Vagina (tissue), 2 donors: ENCODE data around the gene SPG11.

Experiments
- CTCF ChIP-seq, 3 experiments: fragments of 450-650 bp in 2 of 3; fragments of 200-600 bp in 1 of 3; sonication (generic) in 1 of 3; IDR thresholded peaks; one replicate each; pipeline ENCODE4 v1.5.1; 2017 to 2019; ENCODE audit warnings: antibody characterized with exemption in 3 of 3, mild to moderate bottlenecking in 2 of 3, moderate library complexity in 2 of 3
- POLR2A ChIP-seq, 2 donors: fragments of 450-650 bp; IDR thresholded peaks; one replicate each; pipeline ENCODE4 v1.6.1; 2017; ENCODE audit warnings: antibody characterized with exemption in 2 of 2, mild to moderate bottlenecking in 2 of 2, moderate library complexity in 2 of 2

GRCh38 chr15:44541282-44541958 is 122.0 kb downstream of the SPG11 start:
- TF ChIP-seq CTCF (IDR thresholded peaks at IDR 0.05): no peak
- TF ChIP-seq POLR2A (IDR thresholded peaks at IDR 0.05): no peak
